B cell (primary cell): ENCODE measurements around the gene AGPAT3. TPM values are rescaled to one million over a fixed set of nuclear protein-coding genes. Genes with fewer than 3 reads are reported as not detected.
A peak's percentile ranks its signal among the peaks of the same experiment; 100 is the strongest.

ENCODE experiments used
- ATAC-seq: fragments of 200-7000 bp; cut with Tn5 transposase; one replicate; pipeline ENCODE4 v1.10.0; 2021; ENCODE audit warnings: low read depth, mild to moderate bottlenecking, moderate number of reproducible peaks, moderate library complexity
- CTCF ChIA-PET: fragments of 350-600 bp; sonication (Branson Sonifier 250); formaldehyde crosslinking; loops from one replicate; lab custom pipeline; 2021; ENCODE audit warnings: antibody characterized with exemption, inconsistent platforms; lab: Charles Lee
- POLR2A ChIA-PET: fragments of 350-600 bp; sonication (Branson Sonifier 250); formaldehyde crosslinking; loops from one replicate; lab custom pipeline; 2021; ENCODE audit warnings: antibody characterized with exemption; lab: Charles Lee
- DNase-seq: peaks from one replicate; pipeline ENCODE4 v3.0.0; 2013
- H2AFZ ChIP-seq: 2 replicates; pipeline ENCODE4 v1.6.1; 2012; ENCODE audit warnings: mild to moderate bottlenecking, low read depth, low read length; ENCODE audit not compliant: insufficient read depth, poor library complexity, severe bottlenecking
- H3K27ac ChIP-seq, 2 donors: 1 replicate in 1 of 2; 2 replicates in 1 of 2; pipeline ENCODE4 v1.5.1; 2012 to 2013; ENCODE audit warnings: low read length in 2 of 2, mild to moderate bottlenecking in 2 of 2, moderate library complexity in 1 of 2
- H3K27me3 ChIP-seq, 4 experiments: fragments of 200-600 bp in 1 of 4; sonication (generic) in 1 of 4; replicated peaks in 1 of 4; 1 replicate in 2 of 4; 2 replicates in 2 of 4; pipeline versions ENCODE4 v1.6.1 to v1.7.0; 2013 to 2016; ENCODE audit warnings: low read length in 3 of 4, mild to moderate bottlenecking in 2 of 4, mixed read lengths in 1 of 4, moderate library complexity in 1 of 4; ENCODE audit not compliant: insufficient read depth in 4 of 4, control insufficient read depth in 3 of 4; ENCODE audit errors: control extremely low read depth in 1 of 4
- H3K36me3 ChIP-seq, 2 experiments: replicated peaks in 1 of 2; 1 replicate in 1 of 2; 2 replicates in 1 of 2; pipeline versions ENCODE4 v1.6.1 to v1.7.1; 2013; ENCODE audit warnings: low read length in 1 of 2; ENCODE audit not compliant: insufficient read depth in 2 of 2, control insufficient read depth in 1 of 2; ENCODE audit errors: control extremely low read depth in 1 of 2, extremely low read depth in 1 of 2
- H3K4me1 ChIP-seq, 2 donors: fragments of 200-600 bp in 1 of 2; sonication (generic) in 1 of 2; 1 replicate in 1 of 2; 2 replicates in 1 of 2; pipeline versions ENCODE4 v1.5.1 to v1.6.1; 2013 to 2017; ENCODE audit warnings: low read length in 2 of 2; ENCODE audit not compliant: control insufficient read depth in 2 of 2, insufficient read depth in 2 of 2
- H3K4me2 ChIP-seq: replicated peaks from 2 replicates; pipeline ENCODE3; 2012; ENCODE audit warnings: mild to moderate bottlenecking, low read depth, low read length; ENCODE audit not compliant: poor library complexity, severe bottlenecking
- H3K4me3 ChIP-seq, 5 experiments: fragments of 200-600 bp in 1 of 5; sonication (generic) in 1 of 5; 1 replicate in 3 of 5; 2 replicates in 2 of 5; pipeline versions ENCODE4 v1.5.1 to v1.7.0; 2011 to 2016; ENCODE audit warnings: low read length in 4 of 5, mild to moderate bottlenecking in 4 of 5, low read depth in 2 of 5, control low read depth in 1 of 5, moderate library complexity in 1 of 5; ENCODE audit not compliant: insufficient read depth in 1 of 5; ENCODE audit errors: control extremely low read depth in 1 of 5, extremely low read depth in 1 of 5
- H3K79me2 ChIP-seq: fragments of 200-600 bp; sonication (generic); one replicate; pipeline ENCODE4 v1.6.0; 2016; ENCODE audit warnings: low read length; ENCODE audit not compliant: control insufficient read depth, insufficient read depth
- H3K9ac ChIP-seq: fragments of 200-600 bp; sonication (generic); 2 replicates; pipeline ENCODE4 v1.6.1; 2017; ENCODE audit warnings: mild to moderate bottlenecking, low read length, moderate library complexity
- H3K9me3 ChIP-seq, 3 donors: one replicate each; pipeline versions ENCODE4 v1.6.1 to v1.7.1; 2013; ENCODE audit warnings: low read length in 2 of 3; ENCODE audit not compliant: control insufficient read depth in 2 of 3, insufficient read depth in 1 of 3; ENCODE audit errors: control extremely low read depth in 1 of 3
- H4K20me1 ChIP-seq: 2 replicates; pipeline ENCODE4 v1.6.0; 2012; ENCODE audit warnings: mild to moderate bottlenecking, low read length; ENCODE audit not compliant: insufficient read depth, control insufficient read depth, poor library complexity, severe bottlenecking
- H3K27ac Mint-ChIP-seq: one replicate; pipeline ENCODE4 v1.8.0; 2021; ENCODE audit warnings: mixed read lengths
- H3K27me3 Mint-ChIP-seq: one replicate; pipeline ENCODE4 v1.8.0; 2021; ENCODE audit warnings: mixed read lengths
- H3K4me1 Mint-ChIP-seq: one replicate; pipeline ENCODE4 v1.8.0; 2021; ENCODE audit warnings: mixed read lengths
- H3K4me3 Mint-ChIP-seq: one replicate; pipeline ENCODE4 v1.8.0; 2021; ENCODE audit warnings: mixed read lengths
- H3K9me3 Mint-ChIP-seq: one replicate; pipeline ENCODE4 v1.8.0; 2022; ENCODE audit warnings: mixed read lengths; ENCODE audit not compliant: insufficient read depth
- CTCF ChIP-seq: fragments of 200-600 bp; IDR thresholded peaks from one replicate; pipeline ENCODE4 v1.8.0; 2022; ENCODE audit warnings: antibody characterized with exemption, mild to moderate bottlenecking
- EZH2 ChIP-seq: IDR thresholded peaks from 2 replicates; pipeline ENCODE4 v1.6.1; 2012; ENCODE audit warnings: borderline replicate concordance, low read depth, mild to moderate bottlenecking, moderate library complexity, low read length; ENCODE audit not compliant: insufficient read depth, poor library complexity, severe bottlenecking
- whole genome bisulfite sequencing: methylation state at CpG from one replicate; pipeline ENCODE4 v1.1.5; 2013; ENCODE audit warnings: missing lambda C conversion rate; ENCODE audit not compliant: insufficient coverage; 5-methylcytosine and 5-hydroxymethylcytosine counted together
- intact Hi-C: fragments of 100-400 bp; cut with micrococcal nuclease; formaldehyde crosslinking; loops from one replicate; pipeline ENCODE4 v1.10.0; 2022
- polyA minus RNA-seq: library from RNA; depleted of rRNA, polyadenylated mRNA; stranded (reverse); fragments of >200 nt; gene quantifications from 2 replicates; pipeline ENCODE4 v1.2.3, GENCODE V29; 2012
- polyA plus RNA-seq: library from polyadenylated mRNA; depleted of rRNA; stranded (reverse); fragments of >200 nt; gene quantifications from 2 replicates; pipeline ENCODE4 v1.2.3, GENCODE V29; 2012
- total RNA-seq, 2 donors: library from RNA; stranded (reverse); fragments of 120-200 nt in 1 of 2; gene quantifications; 1 replicate in 1 of 2; 2 replicates in 1 of 2; pipeline versions ENCODE4 v1.2.3 to v1.2.4, GENCODE V29; 2013 to 2022

The AGPAT3 gene
- total RNA-seq (44.4 and 49.3 TPM in 2 replicates), polyA plus RNA-seq (14.3 and 16.4 TPM in 2 replicates), polyA minus RNA-seq (20.7 and 26.6 TPM in 2 replicates)
- total RNA-seq (2013): 13.7 TPM

- Histone ChIP-seq H3K79me2 (peaks cover 36% of the 10 kb centered on the region), H3K9ac (peak within 1 kb of the TSS; percentile 68), H3K4me2 (peak within 1 kb of the TSS; percentile 97), H4K20me1 (peaks cover 9% of the 10 kb centered on the region), H3K27ac (peak within 1 kb of the TSS; percentile 11 to 64), H3K4me3 (peak within 1 kb of the TSS; percentile 32 to 78 (median 65)), H3K36me3 (no peaks in the 10 kb centered on the region), H3K27me3 (no peaks in the 10 kb centered on the region), H3K9me3 (no peaks in the 10 kb centered on the region), H3K4me1 (peaks cover 13 to 34% of the 10 kb centered on the region in 2 donors), H2AFZ (peak within 1 kb of the TSS; percentile 86)
- peak; percentile 37 for ATAC-seq
- 0% methylated on average over 86 of the region's 102 CpGs for WGBS
- peak; percentile 47 for DNase-seq
- CTCF ChIA-PET: no interaction called here
- Mint-ChIP-seq H3K27ac (peak within 1 kb of the TSS; percentile 72), H3K9me3 (no peaks in the 10 kb centered on the region), H3K4me1 (peaks cover 41% of the 10 kb centered on the region), H3K27me3 (no peaks in the 10 kb centered on the region), H3K4me3 (peak within 1 kb of the TSS; percentile 78)
- TF ChIP-seq EZH2 (no peak), CTCF (no peak)
- POLR2A ChIA-PET: no interaction called here
- intact Hi-C loops: loop anchor here (5.0 to 10.0 kb wide), 3 partner anchors 50 to 1247 kb away; no protein-coding TSS in a partner anchor
Measured at GRCh38 chr21:43864962-43865539, at the start of gene AGPAT3. Gene AGPAT3 (plus strand): TSS chr21:43865223. CDS start chr21:43959682, 94,459 bp downstream.

- Histone ChIP-seq H3K79me2 (no peaks in the 10 kb centered on the region), H3K9me3 (peaks cover 0 to 22% (median 9%) of the 10 kb centered on the region in 3 donors), H4K20me1 (peaks cover 4% of the 10 kb centered on the region), H3K9ac (no peak overlapping the region), H3K27me3 (peaks cover 0 to 13% (median 3%) of the 10 kb centered on the region in 4 experiments), H3K4me2 (no peak overlapping the region), H3K4me3 (no peak overlapping the region), H3K27ac (no peak overlapping the region), H3K36me3 (no peaks in the 10 kb centered on the region), H2AFZ (no peak overlapping the region), H3K4me1 (peaks cover 1 to 6% of the 10 kb centered on the region in 2 donors)
- peaks cover 8% of the 10 kb centered on the region for H3K27me3 Mint-ChIP-seq
- ATAC-seq: no peak
- ChIA-PET CTCF (no interaction called here), POLR2A (no interaction called here)
- no peak overlapping the region for H3K27ac Mint-ChIP-seq
- H3K4me3 Mint-ChIP-seq: no peak overlapping the region
- no peak for TF ChIP-seq EZH2
- no peak for TF ChIP-seq CTCF
- intact Hi-C loops: loop anchor here (10.0 kb wide), 1 partner anchor 669 kb away; no protein-coding TSS in a partner anchor
- H3K9me3 Mint-ChIP-seq: peaks cover 3% of the 10 kb centered on the region
- WGBS: 92% methylated on average over 15 of the region's 15 CpGs
- no peak for DNase-seq
- peaks cover 9% of the 10 kb centered on the region for H3K4me1 Mint-ChIP-seq
Measured at GRCh38 chr21:43815991-43816390, 49.0 kb upstream of the AGPAT3 start.
